HCT116 (cell line): ENCODE results near the gene MAPK10. TPM values are rescaled to one million over a fixed set of nuclear protein-coding genes. Genes with fewer than 3 reads are reported as not detected.

Experiments used
- ATAC-seq: fragments of 200-7000 bp; cut with Tn5 transposase; 2 replicates; pipeline ENCODE4 v1.9.1; 2020; ENCODE audit warnings: mild to moderate bottlenecking, moderate library complexity
- BruUV-seq: library from RNA; stranded (reverse); fragments of 400-500 nt; replicated peaks from 2 replicates; lab custom pipeline; 2021; lab: Mats Ljungman, UMichigan
- CTCF ChIA-PET: fragments of 300-600 bp; sonication (Branson Sonifier 250); formaldehyde crosslinking; loops from one replicate; lab custom pipeline; 2021; ENCODE audit warnings: antibody characterized with exemption; lab: Charles Lee
- POLR2A ChIA-PET: fragments of 300-600, 350-600 bp; sonication (Branson Sonifier 250); formaldehyde crosslinking; loops from one replicate; lab custom pipeline; 2021; ENCODE audit warnings: antibody characterized with exemption; lab: Charles Lee
- RAD21 ChIA-PET, 2 experiments: fragments of 300-600 bp; sonication (Branson Sonifier 250); formaldehyde crosslinking; loops; one replicate each; lab custom pipeline; 2023; ENCODE audit warnings: low total read pairs in 2 of 2; ENCODE audit not compliant: uncharacterized antibody in 2 of 2, unreplicated experiment in 2 of 2, low non-redundant PET in 1 of 2; lab: Charles Lee
- DNase-seq: peaks from one replicate; pipeline ENCODE4 v3.0.0-alpha.2; 2010; ENCODE audit warnings: low read depth, low spot score
- H2AFZ ChIP-seq: fragments of 200-600 bp; shearing (Covaris generic), sonication (generic); 2 replicates; pipeline ENCODE4 v1.6.1; 2017; ENCODE audit warnings: low read depth, mixed run types, mixed read lengths, antibody characterized with exemption, low read length; ENCODE audit not compliant: poor library complexity, severe bottlenecking
- H3K27ac ChIP-seq: 2 replicates; pipeline ENCODE4 v1.5.1; 2012; ENCODE audit warnings: low read depth, low read length
- H3K27me3 ChIP-seq: fragments of 200-600 bp; sonication (generic); 2 replicates; pipeline ENCODE4 v1.6.1; 2016; ENCODE audit warnings: mixed run types, low read length, mixed read lengths; ENCODE audit not compliant: insufficient read depth
- H3K36me3 ChIP-seq, 2 experiments: fragments of 200-500 bp in 1 of 2; fragments of 200-600 bp in 1 of 2; sonication (Bioruptor generic) in 1 of 2; sonication (generic) in 1 of 2; 2 replicates each; pipeline versions ENCODE4 v1.5.1 to v1.6.1; 2014 to 2016; ENCODE audit warnings: low read length in 2 of 2, inconsistent platforms in 1 of 2, mixed read lengths in 1 of 2, mixed run types in 1 of 2; ENCODE audit not compliant: insufficient read depth in 2 of 2, control insufficient read depth in 1 of 2
- H3K4me1 ChIP-seq, 2 experiments: fragments of 200-600 bp in 1 of 2; sonication (generic) in 1 of 2; 2 replicates each; pipeline versions ENCODE4 v1.5.1 to v1.6.1; 2012 to 2017; ENCODE audit warnings: low read length in 2 of 2, inconsistent platforms in 1 of 2, mild to moderate bottlenecking in 1 of 2, mixed read lengths in 1 of 2, mixed run types in 1 of 2, moderate library complexity in 1 of 2; ENCODE audit not compliant: insufficient read depth in 2 of 2, control insufficient read depth in 1 of 2
- H3K4me2 ChIP-seq: fragments of 200-600 bp; sonication (generic); 2 replicates; pipeline ENCODE4 v1.6.1; 2017; ENCODE audit warnings: mixed run types, low read length, mixed read lengths
- H3K4me3 ChIP-seq, 2 experiments: fragments of 200-600 bp in 1 of 2; sonication (generic) in 1 of 2; replicated peaks in 1 of 2; 2 replicates each; pipeline ENCODE4 v1.5.1; 2011 to 2016; ENCODE audit warnings: low read length in 2 of 2, control low read depth in 1 of 2, low read depth in 1 of 2, mild to moderate bottlenecking in 1 of 2, mixed read lengths in 1 of 2, mixed run types in 1 of 2
- H3K79me2 ChIP-seq: fragments of 200-600 bp; sonication (generic); 2 replicates; pipeline ENCODE4 v1.6.1; 2017; ENCODE audit warnings: mild to moderate bottlenecking, mixed run types, low read length, moderate library complexity, mixed read lengths; ENCODE audit not compliant: insufficient read depth
- H3K9ac ChIP-seq: fragments of 200-600 bp; sonication (generic); 2 replicates; pipeline ENCODE4 v1.6.1; 2016; ENCODE audit warnings: low read length, mixed read lengths
- H3K9me2 ChIP-seq: fragments of 200-600 bp; sonication (generic), shearing (Covaris generic); 2 replicates; pipeline ENCODE4 v1.6.1; 2017; ENCODE audit warnings: mixed run types, mild to moderate bottlenecking, moderate library complexity; ENCODE audit not compliant: insufficient read depth
- H3K9me3 ChIP-seq, 2 experiments: fragments of 200-500 bp in 1 of 2; fragments of 200-600 bp in 1 of 2; sonication (Bioruptor generic) in 1 of 2; sonication (generic) in 1 of 2; 2 replicates each; pipeline ENCODE4 v1.6.1; 2014 to 2017; ENCODE audit warnings: low read length in 2 of 2, mixed read lengths in 2 of 2, inconsistent platforms in 1 of 2, low read depth in 1 of 2, mild to moderate bottlenecking in 1 of 2, mixed run types in 1 of 2, moderate library complexity in 1 of 2; ENCODE audit not compliant: control insufficient read depth in 1 of 2, insufficient read depth in 1 of 2
- H4K20me1 ChIP-seq: fragments of 200-600 bp; sonication (generic), shearing (Covaris generic); 2 replicates; pipeline ENCODE4 v1.6.1; 2017; ENCODE audit warnings: mixed run types, mild to moderate bottlenecking, moderate library complexity; ENCODE audit not compliant: insufficient read depth
- CBX3 ChIP-seq: IDR thresholded peaks from 2 replicates; pipeline ENCODE4 v1.6.1; 2012; ENCODE audit warnings: low read depth
- CEBPB ChIP-seq: IDR thresholded peaks from 2 replicates; pipeline ENCODE4 v1.6.1; 2012; ENCODE audit warnings: low read depth
- EGR1 ChIP-seq: IDR thresholded peaks from 2 replicates; pipeline ENCODE4 v1.6.1; 2012; ENCODE audit warnings: low read depth
- ELF1 ChIP-seq: IDR thresholded peaks from 2 replicates; pipeline ENCODE4 v1.6.1; 2012; ENCODE audit warnings: low read depth, borderline replicate concordance
- EZH2 ChIP-seq: fragments of 200-600 bp; sonication (generic); IDR thresholded peaks from 2 replicates; pipeline ENCODE4 v1.6.1; 2017; ENCODE audit warnings: antibody characterized with exemption, mixed run types
- EZH2phosphoT487 ChIP-seq: fragments of 200-600 bp; IDR thresholded peaks from 2 replicates; pipeline ENCODE4 v1.6.1; 2018; ENCODE audit warnings: antibody characterized with exemption, borderline replicate concordance
- FOSL1 ChIP-seq: IDR thresholded peaks from 2 replicates; pipeline ENCODE4 v1.6.1; 2012; ENCODE audit warnings: low read depth
- JUND ChIP-seq: IDR thresholded peaks from 2 replicates; pipeline ENCODE4 v1.6.1; 2012
- MAX ChIP-seq: IDR thresholded peaks from 2 replicates; pipeline ENCODE4 v1.6.1; 2012
- POLR2AphosphoS5 ChIP-seq: IDR thresholded peaks from 2 replicates; pipeline ENCODE4 v1.6.1; 2011; ENCODE audit warnings: mild to moderate bottlenecking, low read depth, low read length, moderate library complexity
- REST ChIP-seq: IDR thresholded peaks from 2 replicates; pipeline ENCODE4 v1.6.1; 2012; ENCODE audit warnings: low read depth
- SIN3A ChIP-seq: IDR thresholded peaks from 2 replicates; pipeline ENCODE4 v1.6.1; 2012; ENCODE audit warnings: low read depth
- TCF7L2 ChIP-seq: IDR thresholded peaks from 2 replicates; pipeline ENCODE4 v1.7.0; 2011; ENCODE audit warnings: borderline replicate concordance, inconsistent platforms; ENCODE audit not compliant: insufficient read depth, insufficient read length; ENCODE audit errors: extremely low read depth
- ZBTB33 ChIP-seq: IDR thresholded peaks from 2 replicates; pipeline ENCODE4 v1.6.1; 2011; ENCODE audit warnings: mild to moderate bottlenecking, low read length, moderate library complexity; ENCODE audit not compliant: insufficient replicate concordance; ENCODE audit errors: extremely low read depth
- ZFX ChIP-seq: fragments of 450-650 bp; IDR thresholded peaks from 2 replicates; pipeline ENCODE4 v1.6.1; 2017
- ZNF274 ChIP-seq: fragments of 200-500 bp; sonication (Bioruptor generic); IDR thresholded peaks from 2 replicates; pipeline ENCODE4 v1.6.1; 2014; ENCODE audit warnings: mild to moderate bottlenecking, low read depth, low read length, inconsistent platforms
- intact Hi-C: fragments of 100-400 bp; cut with micrococcal nuclease; formaldehyde crosslinking; loops from 2 replicates; pipeline ENCODE4 v1.10.0; 2022
- total RNA-seq: library from RNA; stranded (reverse); gene quantifications from one replicate; pipeline ENCODE4 v1.2.1, GENCODE V29; 2021; ENCODE audit not compliant: unreplicated experiment

Gene MAPK10
- total RNA-seq, 1 experiment from 2014 or later = 0.52 TPM

- no peak overlapping the region for H3K4me2 ChIP-seq
- ATAC-seq = no peak
- peaks cover 0 to 4% of the 10 kb centered on the region in 2 experiments; a peak in 1 of 4 replicates for H3K4me1 ChIP-seq
- CTCF ChIA-PET = no interaction called here
- no peaks in the 10 kb centered on the region for H3K9me3 ChIP-seq
- no peaks in the 10 kb centered on the region for H3K79me2 ChIP-seq
- no peaks in the 10 kb centered on the region for H4K20me1 ChIP-seq
- DNase-seq = no peak
- no peak overlapping the region for H3K27ac ChIP-seq
- POLR2A ChIA-PET = no interaction called here
- H3K36me3 ChIP-seq = no peaks in the 10 kb centered on the region
- H3K27me3 ChIP-seq = no peaks in the 10 kb centered on the region
- RAD21 ChIA-PET = no interaction called here
- H3K9ac ChIP-seq = no peak overlapping the region
- TF ChIP-seq CBX3 = no peak
- 0 out of 2 replicates have a peak, but pooled peaks have one; percentile 5 for TF ChIP-seq FOSL1
- no peak overlapping the region for H3K4me3 ChIP-seq
- peak overlapping the region; percentile 50 for H2AFZ ChIP-seq
- intact Hi-C loops = no loop called here
- no TSS peak for BruUV-seq
- 0 out of 2 replicates have a peak, but pooled peaks cover 3% of the 10 kb centered on the region for H3K9me2 ChIP-seq
Measured at GRCh38 chr4:86092684-86093083, 267.2 kb downstream of the MAPK10 start.

- DNase-seq (no peak), ATAC-seq (no peak)
- Histone ChIP-seq H3K4me1 (peaks cover 0 to 4% of the 10 kb centered on the region in 2 experiments; a peak in 1 of 4 replicates), H3K27ac (no peak overlapping the region), H3K9me3 (no peaks in the 10 kb centered on the region), H3K4me3 (no peak overlapping the region), H4K20me1 (no peaks in the 10 kb centered on the region), H3K27me3 (no peaks in the 10 kb centered on the region), H3K9me2 (0 out of 2 replicates have a peak, but pooled peaks cover 3% of the 10 kb centered on the region), H3K36me3 (no peaks in the 10 kb centered on the region), H3K79me2 (no peaks in the 10 kb centered on the region), H3K4me2 (no peak overlapping the region), H2AFZ (no peak overlapping the region), H3K9ac (no peak overlapping the region)
- ChIA-PET POLR2A (no interaction called here), CTCF (no interaction called here), RAD21 (no interaction called here)
- no TSS peak for BruUV-seq
- intact Hi-C loops = no loop called here
- TF ChIP-seq MAX = no peak
- no peak for TF ChIP-seq TCF7L2
- TF ChIP-seq ZFX = no peak
- no peak for TF ChIP-seq CBX3
- no peak for TF ChIP-seq FOSL1
- TF ChIP-seq SIN3A = no peak
- TF ChIP-seq ELF1 = no peak
- TF ChIP-seq JUND = no peak
- no peak for TF ChIP-seq EZH2phosphoT487
- no peak for TF ChIP-seq CEBPB
- no peak for TF ChIP-seq REST
- TF ChIP-seq ZNF274 = no peak
- no peak for TF ChIP-seq ZBTB33
- TF ChIP-seq EZH2 = no peak
- no peak for TF ChIP-seq POLR2AphosphoS5
- TF ChIP-seq EGR1 = no peak
Measured at GRCh38 chr4:86091201-86091600, 268.7 kb downstream of the MAPK10 start.
